ENCODE results near the gene DEPDC1. TPM values are rescaled to one million over a fixed set of nuclear protein-coding genes. Genes with fewer than 3 reads are reported as not detected.

Gene DEPDC1
- total RNA-seq (2022; extraction: Qiagen RNA extraction) = 9.1 to 19.0 TPM (median 13.7 TPM) in 5 replicates

GRCh38 chr1:68496680-68497357 is at the start of gene DEPDC1:
Gene DEPDC1, minus strand, starts transcription at chr1:68497082. Its CDS starts 83 bp downstream, at chr1:68496999.

GRCh38 chr1:68449901-68450300 is 47.0 kb downstream of the DEPDC1 start, which contains the start of gene RPE65:
Gene RPE65, minus strand, starts transcription at chr1:68449954. Its CDS starts 49 bp downstream, at chr1:68449905.

Other genes with a start within 250 kb of the DEPDC1 start
- not detected in 5 replicates for gene RPE65, start 47.1 kb downstream of the DEPDC1 start, total RNA-seq (2022; extraction: Qiagen RNA extraction)